ENCODE results near the gene EEF1G.
"Not testable (repeated sequence)": the region's sequence is repeated elsewhere in the genome, so short reads cannot be mapped to it uniquely, and the experiment has no call there.

DNA sequence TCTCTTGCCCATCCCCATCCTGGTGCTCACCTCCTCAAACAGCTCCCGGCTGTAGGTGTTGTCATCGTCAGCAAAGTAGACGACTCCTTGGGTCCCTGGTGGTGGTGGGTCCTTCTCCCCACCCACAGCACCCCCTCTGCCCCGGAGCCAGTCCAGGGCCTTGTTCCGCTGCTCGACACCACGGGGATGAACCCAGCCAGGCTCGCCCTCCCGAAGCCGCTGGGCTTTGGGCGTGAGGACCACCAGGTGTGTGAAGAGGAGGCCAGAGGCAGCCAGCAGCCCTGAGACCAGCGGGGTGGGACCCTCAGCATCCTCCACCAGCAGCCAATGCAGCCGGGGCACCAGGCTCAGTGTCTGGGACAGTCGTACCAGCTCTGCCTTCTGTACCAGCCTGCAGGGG is 43.3 kb upstream of the EEF1G start:
- TF ChIP-seq, protein P1, sequence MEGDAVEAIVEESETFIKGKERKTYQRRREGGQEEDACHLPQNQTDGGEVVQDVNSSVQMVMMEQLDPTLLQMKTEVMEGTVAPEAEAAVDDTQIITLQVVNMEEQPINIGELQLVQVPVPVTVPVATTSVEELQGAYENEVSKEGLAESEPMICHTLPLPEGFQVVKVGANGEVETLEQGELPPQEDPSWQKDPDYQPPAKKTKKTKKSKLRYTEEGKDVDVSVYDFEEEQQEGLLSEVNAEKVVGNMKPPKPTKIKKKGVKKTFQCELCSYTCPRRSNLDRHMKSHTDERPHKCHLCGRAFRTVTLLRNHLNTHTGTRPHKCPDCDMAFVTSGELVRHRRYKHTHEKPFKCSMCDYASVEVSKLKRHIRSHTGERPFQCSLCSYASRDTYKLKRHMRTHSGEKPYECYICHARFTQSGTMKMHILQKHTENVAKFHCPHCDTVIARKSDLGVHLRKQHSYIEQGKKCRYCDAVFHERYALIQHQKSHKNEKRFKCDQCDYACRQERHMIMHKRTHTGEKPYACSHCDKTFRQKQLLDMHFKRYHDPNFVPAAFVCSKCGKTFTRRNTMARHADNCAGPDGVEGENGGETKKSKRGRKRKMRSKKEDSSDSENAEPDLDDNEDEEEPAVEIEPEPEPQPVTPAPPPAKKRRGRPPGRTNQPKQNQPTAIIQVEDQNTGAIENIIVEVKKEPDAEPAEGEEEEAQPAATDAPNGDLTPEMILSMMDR (IDR thresholded peaks at IDR 0.05; ENCODE audit: insufficient read depth, low read depth, low read length): not testable (repeated sequence)
- not testable (repeated sequence) for TF ChIP-seq EZH2 (IDR thresholded peaks at IDR 0.05; ENCODE audit: insufficient read depth, low read length)
